Measurements from ENCODE around the gene GRWD1.

DNA sequence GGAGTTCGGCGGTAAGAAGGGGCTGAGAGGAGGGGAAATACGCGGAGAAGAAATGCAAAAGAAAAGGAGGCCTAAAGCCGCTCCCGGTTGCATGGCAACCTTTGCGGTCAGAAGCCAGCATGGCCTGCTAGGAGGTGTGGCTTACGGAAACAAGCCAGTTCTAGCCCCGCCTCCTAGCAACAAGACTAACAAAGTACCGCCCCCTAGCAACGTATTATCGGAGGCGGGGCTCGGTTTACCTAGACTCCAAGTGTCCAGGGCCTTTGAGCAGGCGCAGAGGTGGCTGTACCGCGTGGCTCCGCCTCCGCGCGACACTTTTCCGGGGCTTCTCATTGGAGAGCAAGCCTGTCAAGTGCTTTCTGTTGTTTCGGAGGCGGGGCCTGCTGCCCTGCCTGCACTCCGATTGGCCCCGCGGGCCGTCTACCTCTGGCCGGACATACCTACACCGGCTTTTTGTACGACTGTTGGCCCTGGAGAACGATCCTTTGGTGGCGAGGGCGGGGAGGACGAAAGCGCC is 23.0 kb downstream of the GRWD1 start:
- no peak for TF ChIP-seq EZH2 (IDR thresholded peaks at IDR 0.05)
- no peak for TF ChIP-seq POLR2AphosphoS5 (IDR thresholded peaks at IDR 0.05; ENCODE audit: borderline replicate concordance, low read depth, low read length)

All from SK-N-MC (cell line).